SK-N-SH treated with all-trans-retinoic acid at 6 μM for 48 hours (cell line): ENCODE data around the gene ZNF684.

Experiments
- RARB ChIP-seq: fragments of 250-450 bp; sonication (Bioruptor Pico); IDR thresholded peaks from 2 replicates; pipeline ENCODE4 v1.8.0; 2021; ENCODE audit warnings: mild to moderate bottlenecking, moderate library complexity
- SNAI2 ChIP-seq: fragments of 250-450 bp; sonication (Bioruptor Pico); IDR thresholded peaks from 2 replicates; pipeline ENCODE4 v1.5.0; 2020; ENCODE audit warnings: mild to moderate bottlenecking, moderate library complexity
- ZFP30 ChIP-seq: fragments of 450-650 bp; formaldehyde crosslinking; IDR thresholded peaks from 2 replicates; pipeline ENCODE4 v1.5.0; 2022; ENCODE audit warnings: mild to moderate bottlenecking, moderate library complexity
- ZNF70 ChIP-seq: fragments of 450-650 bp; formaldehyde crosslinking; IDR thresholded peaks from 2 replicates; pipeline ENCODE4 v1.5.0; 2020; ENCODE audit warnings: mild to moderate bottlenecking, moderate library complexity
- ZNF8 ChIP-seq: fragments of 450-650 bp; formaldehyde crosslinking; IDR thresholded peaks from 2 replicates; pipeline ENCODE4 v1.5.0; 2020; ENCODE audit warnings: mild to moderate bottlenecking, moderate library complexity
- TF ChIP-seq, protein P1 (sequence below): fragments of 250-450 bp; sonication (Bioruptor Pico); IDR thresholded peaks from 2 replicates; pipeline ENCODE4 v1.5.0; 2020; ENCODE audit warnings: mild to moderate bottlenecking, moderate library complexity
- TF ChIP-seq, protein P2 (sequence below): fragments of 250-450 bp; sonication (Bioruptor Pico); IDR thresholded peaks from 2 replicates; pipeline ENCODE4 v1.5.1; 2020; ENCODE audit warnings: low read depth, mild to moderate bottlenecking, moderate library complexity
- TF ChIP-seq, protein P3 (sequence below): fragments of 250-450 bp; sonication (Bioruptor Pico); IDR thresholded peaks from 2 replicates; pipeline ENCODE4 v1.8.0; 2020; ENCODE audit warnings: mild to moderate bottlenecking, moderate library complexity, borderline replicate concordance

DNA sequence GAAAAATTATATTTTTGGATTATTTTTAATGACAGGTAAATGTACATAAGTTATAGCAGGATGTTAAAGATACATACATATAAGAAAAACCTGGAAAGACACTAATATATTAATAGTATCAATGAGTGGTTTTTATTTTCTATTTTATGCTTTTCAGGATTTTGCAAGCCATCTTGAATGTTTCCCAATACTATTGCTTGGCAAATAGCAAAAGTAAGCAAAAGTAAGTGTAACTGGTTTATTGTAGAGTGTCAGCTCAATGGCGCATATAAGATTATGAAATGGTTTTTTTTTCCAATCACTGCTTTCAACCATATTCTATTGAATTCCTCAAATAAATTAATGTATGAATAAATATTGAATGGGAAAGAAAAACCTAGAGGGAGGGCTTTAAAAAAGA lies 36.4 kb downstream of the ZNF684 start:
- TF ChIP-seq SNAI2 (CRISPR knock-in tag): no peak
- TF ChIP-seq ZNF70 (CRISPR knock-in tag): no peak
- TF ChIP-seq, protein P1, sequence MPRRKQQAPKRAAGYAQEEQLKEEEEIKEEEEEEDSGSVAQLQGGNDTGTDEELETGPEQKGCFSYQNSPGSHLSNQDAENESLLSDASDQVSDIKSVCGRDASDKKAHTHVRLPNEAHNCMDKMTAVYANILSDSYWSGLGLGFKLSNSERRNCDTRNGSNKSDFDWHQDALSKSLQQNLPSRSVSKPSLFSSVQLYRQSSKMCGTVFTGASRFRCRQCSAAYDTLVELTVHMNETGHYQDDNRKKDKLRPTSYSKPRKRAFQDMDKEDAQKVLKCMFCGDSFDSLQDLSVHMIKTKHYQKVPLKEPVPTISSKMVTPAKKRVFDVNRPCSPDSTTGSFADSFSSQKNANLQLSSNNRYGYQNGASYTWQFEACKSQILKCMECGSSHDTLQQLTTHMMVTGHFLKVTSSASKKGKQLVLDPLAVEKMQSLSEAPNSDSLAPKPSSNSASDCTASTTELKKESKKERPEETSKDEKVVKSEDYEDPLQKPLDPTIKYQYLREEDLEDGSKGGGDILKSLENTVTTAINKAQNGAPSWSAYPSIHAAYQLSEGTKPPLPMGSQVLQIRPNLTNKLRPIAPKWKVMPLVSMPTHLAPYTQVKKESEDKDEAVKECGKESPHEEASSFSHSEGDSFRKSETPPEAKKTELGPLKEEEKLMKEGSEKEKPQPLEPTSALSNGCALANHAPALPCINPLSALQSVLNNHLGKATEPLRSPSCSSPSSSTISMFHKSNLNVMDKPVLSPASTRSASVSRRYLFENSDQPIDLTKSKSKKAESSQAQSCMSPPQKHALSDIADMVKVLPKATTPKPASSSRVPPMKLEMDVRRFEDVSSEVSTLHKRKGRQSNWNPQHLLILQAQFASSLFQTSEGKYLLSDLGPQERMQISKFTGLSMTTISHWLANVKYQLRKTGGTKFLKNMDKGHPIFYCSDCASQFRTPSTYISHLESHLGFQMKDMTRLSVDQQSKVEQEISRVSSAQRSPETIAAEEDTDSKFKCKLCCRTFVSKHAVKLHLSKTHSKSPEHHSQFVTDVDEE (CRISPR knock-in tag): no peak
- TF ChIP-seq ZNF8 (CRISPR knock-in tag): no peak
- TF ChIP-seq, protein P2, sequence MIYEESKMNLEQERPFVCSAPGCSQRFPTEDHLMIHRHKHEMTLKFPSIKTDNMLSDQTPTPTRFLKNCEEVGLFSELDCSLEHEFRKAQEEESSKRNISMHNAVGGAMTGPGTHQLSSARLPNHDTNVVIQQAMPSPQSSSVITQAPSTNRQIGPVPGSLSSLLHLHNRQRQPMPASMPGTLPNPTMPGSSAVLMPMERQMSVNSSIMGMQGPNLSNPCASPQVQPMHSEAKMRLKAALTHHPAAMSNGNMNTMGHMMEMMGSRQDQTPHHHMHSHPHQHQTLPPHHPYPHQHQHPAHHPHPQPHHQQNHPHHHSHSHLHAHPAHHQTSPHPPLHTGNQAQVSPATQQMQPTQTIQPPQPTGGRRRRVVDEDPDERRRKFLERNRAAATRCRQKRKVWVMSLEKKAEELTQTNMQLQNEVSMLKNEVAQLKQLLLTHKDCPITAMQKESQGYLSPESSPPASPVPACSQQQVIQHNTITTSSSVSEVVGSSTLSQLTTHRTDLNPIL (CRISPR knock-in tag): no peak
- TF ChIP-seq RARB: no peak
- TF ChIP-seq, protein P3, sequence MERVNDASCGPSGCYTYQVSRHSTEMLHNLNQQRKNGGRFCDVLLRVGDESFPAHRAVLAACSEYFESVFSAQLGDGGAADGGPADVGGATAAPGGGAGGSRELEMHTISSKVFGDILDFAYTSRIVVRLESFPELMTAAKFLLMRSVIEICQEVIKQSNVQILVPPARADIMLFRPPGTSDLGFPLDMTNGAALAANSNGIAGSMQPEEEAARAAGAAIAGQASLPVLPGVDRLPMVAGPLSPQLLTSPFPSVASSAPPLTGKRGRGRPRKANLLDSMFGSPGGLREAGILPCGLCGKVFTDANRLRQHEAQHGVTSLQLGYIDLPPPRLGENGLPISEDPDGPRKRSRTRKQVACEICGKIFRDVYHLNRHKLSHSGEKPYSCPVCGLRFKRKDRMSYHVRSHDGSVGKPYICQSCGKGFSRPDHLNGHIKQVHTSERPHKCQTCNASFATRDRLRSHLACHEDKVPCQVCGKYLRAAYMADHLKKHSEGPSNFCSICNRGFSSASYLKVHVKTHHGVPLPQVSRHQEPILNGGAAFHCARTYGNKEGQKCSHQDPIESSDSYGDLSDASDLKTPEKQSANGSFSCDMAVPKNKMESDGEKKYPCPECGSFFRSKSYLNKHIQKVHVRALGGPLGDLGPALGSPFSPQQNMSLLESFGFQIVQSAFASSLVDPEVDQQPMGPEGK: no peak
- TF ChIP-seq ZFP30 (CRISPR knock-in tag): no peak
